Endometrial microvascular endothelial cells (primary cell): ENCODE data around the gene PMPCA. TPM values are rescaled to one million over a fixed set of nuclear protein-coding genes. Genes with fewer than 3 reads are reported as not detected.

ENCODE experiments used
- in situ Hi-C: cut with HindIII; loops from 2 replicates; pipeline ENCODE4 v1.10.0; 2017; ENCODE audit warnings: low sequenced_read_pairs, low pct_unique_long_range_greater_than_20kb; ENCODE audit errors: inconsistent ontology term
- total RNA-seq: library from RNA; depleted of rRNA; stranded (reverse); fragments of >200 nt; gene quantifications from one replicate; pipeline ENCODE4 v1.2.3, GENCODE V29; 2015; ENCODE audit errors: inconsistent ontology term

Gene PMPCA
- total RNA-seq, 1 donor from 2014 or later, result 57.7 TPM

DNA sequence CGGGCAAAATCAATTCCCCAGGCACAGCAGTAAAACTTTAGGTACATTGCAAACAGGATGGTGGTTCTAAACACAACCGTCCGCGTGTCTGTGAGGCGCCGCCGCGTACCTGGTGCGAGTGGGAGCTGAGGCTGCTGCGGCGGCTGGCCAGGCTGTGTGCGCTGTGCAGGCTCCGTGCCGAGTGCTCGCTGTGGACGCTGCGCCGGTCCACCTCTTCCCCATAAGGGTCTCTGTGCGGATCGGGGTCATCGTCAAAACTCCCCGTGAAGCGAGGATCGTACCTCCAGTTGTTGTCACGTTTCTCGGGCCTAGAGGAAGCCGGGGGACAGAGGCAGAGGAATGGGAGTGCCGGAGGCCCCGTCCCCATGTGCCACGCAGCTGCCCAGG lies 55.7 kb downstream of the PMPCA start:
- in situ Hi-C loops, result no loop called here

GRCh38 chr9:136467766-136468165 lies 57.3 kb downstream of the PMPCA start:
- in situ Hi-C loops, result no loop called here

DNA sequence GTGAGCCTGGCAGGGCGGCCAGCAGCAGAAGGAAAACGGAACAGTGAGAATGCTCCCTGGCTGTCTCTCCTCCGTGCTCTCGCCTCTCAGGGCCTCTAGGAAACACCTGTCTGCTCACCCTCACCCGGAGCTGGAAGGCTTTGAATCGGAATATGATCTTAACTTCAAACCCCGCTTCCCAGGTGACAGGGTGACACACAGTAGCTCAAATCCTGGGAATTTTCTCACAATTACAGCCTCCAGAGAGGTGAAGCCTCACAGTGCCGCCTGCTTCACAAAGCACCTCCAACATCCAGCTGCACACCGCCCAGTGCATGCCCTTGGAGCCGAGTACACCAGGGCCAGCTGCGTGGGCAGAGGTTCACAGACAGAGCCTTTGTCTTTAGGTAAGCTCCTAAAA lies 59.9 kb downstream of the PMPCA start:
- in situ Hi-C loops, result no loop called here

DNA sequence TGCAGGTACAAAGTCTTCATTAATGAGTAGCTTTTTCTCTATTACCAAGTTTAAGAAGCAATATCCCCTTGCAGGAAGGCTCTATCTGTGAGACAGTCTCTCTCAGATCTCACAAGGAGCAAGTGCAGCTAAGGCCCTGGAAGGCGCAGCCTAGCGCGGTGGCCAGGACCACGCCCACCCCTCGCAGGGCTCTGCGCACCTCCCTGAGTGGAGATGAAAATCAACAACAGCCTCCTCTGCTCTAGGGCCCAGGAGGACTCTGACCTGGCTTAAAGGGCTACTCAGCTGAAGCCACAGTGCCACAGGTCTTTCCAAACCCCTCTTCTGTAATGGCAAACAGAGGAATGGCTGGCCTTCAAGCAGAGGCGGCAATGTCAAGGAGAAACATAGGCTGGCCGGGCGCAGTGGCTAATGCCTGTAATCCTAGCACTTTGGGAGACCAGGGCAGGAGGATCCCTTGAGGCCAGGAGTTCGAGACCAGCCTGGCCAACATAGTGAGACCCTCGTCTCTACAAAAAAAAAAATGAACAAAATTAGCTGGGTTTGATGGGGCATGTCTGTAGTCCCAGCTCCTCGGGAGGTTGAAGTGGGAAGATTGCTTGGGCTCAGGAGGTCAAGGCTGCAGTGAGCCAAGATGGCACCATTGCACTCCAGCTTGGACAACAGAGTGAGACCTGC lies 60.5 kb downstream of the PMPCA start:
- in situ Hi-C loops, result no loop called here

DNA sequence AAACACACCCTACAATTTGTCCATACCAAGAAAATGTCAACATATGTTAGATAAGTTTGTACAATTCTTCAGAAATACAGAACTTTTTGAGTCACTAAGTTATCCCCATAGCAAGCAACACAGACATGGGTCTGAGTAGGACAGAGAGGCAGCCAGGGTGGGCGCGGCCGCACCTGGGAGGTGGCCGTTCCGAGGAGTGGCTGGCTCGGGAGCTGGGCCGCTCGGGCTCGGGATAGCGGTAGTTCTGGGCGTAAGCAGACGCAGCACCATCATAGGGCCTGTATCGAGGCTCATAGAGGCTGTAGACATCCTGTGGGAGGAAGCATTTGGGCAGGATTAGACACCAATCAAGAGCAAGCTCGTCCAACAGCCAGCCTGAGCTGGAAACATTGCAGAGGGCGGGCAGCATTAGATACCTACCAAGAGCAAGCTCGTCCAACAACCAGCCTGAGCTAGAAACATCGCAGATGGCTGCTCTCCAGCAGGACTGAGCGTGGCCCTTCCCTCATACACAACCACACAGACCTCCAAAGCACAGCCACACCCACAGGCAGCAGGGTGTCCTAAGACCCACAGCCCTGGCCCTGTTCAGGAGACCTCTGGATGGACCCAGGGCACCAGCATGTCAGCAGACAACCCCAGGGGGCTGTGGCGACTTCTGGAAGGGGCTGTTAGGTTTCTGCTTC lies 61.5 kb downstream of the PMPCA start:
- in situ Hi-C loops, result no loop called here

- in situ Hi-C loops, result no loop called here
Observed at GRCh38 chr9:136472640-136473353, 62.3 kb downstream of the PMPCA start.

- in situ Hi-C loops, result no loop called here
Observed at GRCh38 chr9:136473354-136473721, 62.9 kb downstream of the PMPCA start.

Other genes with a start within 250 kb of the PMPCA start
- gene LHX3, start 205.5 kb upstream of the PMPCA start, total RNA-seq, result not detected
- 21.7 TPM for gene QSOX2, start 164.8 kb upstream of the PMPCA start, total RNA-seq
- gene CCDC187, start 106.6 kb upstream of the PMPCA start, total RNA-seq, result not detected
- gene GPSM1, start 83.1 kb upstream of the PMPCA start, total RNA-seq, result 20.2 TPM
- 40.5 TPM for gene DNLZ, start 46.9 kb upstream of the PMPCA start, total RNA-seq
- 0.56 TPM for gene CARD9, start 37.0 kb upstream of the PMPCA start, total RNA-seq
- 6.8 TPM for gene SNAPC4, start 10.5 kb upstream of the PMPCA start, total RNA-seq
- 55.2 TPM for gene ENTR1, start within 50 bp of the PMPCA start, total RNA-seq
- gene INPP5E, start 29.2 kb downstream of the PMPCA start, total RNA-seq, result 12.0 TPM
- gene SEC16A, start 72.4 kb downstream of the PMPCA start, total RNA-seq, result 43.3 TPM
- gene NOTCH1, start 135.4 kb downstream of the PMPCA start, total RNA-seq, result 63.9 TPM